Lower lobe of right lung (tissue), 2 donors: Measurements from ENCODE around the gene C9. TPM values are rescaled to one million over a fixed set of nuclear protein-coding genes. Genes with fewer than 3 reads are reported as not detected.

Source experiments
- ATAC-seq, 2 donors: fragments of 200-7000 bp; cut with Tn5 transposase; one replicate each; pipeline ENCODE4 v1.9.1; 2020 to 2022; ENCODE audit warnings: mild to moderate bottlenecking in 2 of 2, moderate library complexity in 2 of 2
- DNase-seq: peaks from one replicate; pipeline ENCODE4 v3.0.0-alpha.2; 2020
- H3K27ac ChIP-seq: fragments of 200-600 bp; one replicate; pipeline ENCODE4 v1.8.0; 2022
- H3K27me3 ChIP-seq: fragments of 200-600 bp; one replicate; pipeline ENCODE4 v1.8.0; 2022; ENCODE audit warnings: low read depth
- H3K36me3 ChIP-seq: fragments of 200-600 bp; one replicate; pipeline ENCODE4 v1.8.0; 2022; ENCODE audit warnings: mild to moderate bottlenecking
- H3K4me1 ChIP-seq: fragments of 200-600 bp; one replicate; pipeline ENCODE4 v1.8.0; 2022
- H3K4me3 ChIP-seq: fragments of 200-600 bp; one replicate; pipeline ENCODE4 v1.8.0; 2022; ENCODE audit warnings: mild to moderate bottlenecking
- H3K9me3 ChIP-seq: fragments of 200-600 bp; one replicate; pipeline ENCODE4 v1.8.0; 2022
- intact Hi-C: fragments of 100-400 bp; cut with DNase I; formaldehyde crosslinking; loops from one replicate; pipeline ENCODE4 v1.11.0; 2022
- total RNA-seq: library from RNA; stranded (reverse); fragmentation: NEBNext Ultra II Directional; extraction: Animal tissue kit (Norgen Biotek cat#: 25700); gene quantifications from one replicate; pipeline ENCODE4 v1.2.1, GENCODE V29; 2021
- TF ChIP-seq, protein P1 (sequence below): fragments of 200-600 bp; IDR thresholded peaks from one replicate; pipeline ENCODE4 v1.8.0; 2022; ENCODE audit warnings: antibody characterized with exemption, mild to moderate bottlenecking
- donor health status: DM: no; HTN: yes; CAD: no; lungs with severe emphysema.

Gene C9
- total RNA-seq, 1 donor from 2014 or later = 0.27 TPM

DNA sequence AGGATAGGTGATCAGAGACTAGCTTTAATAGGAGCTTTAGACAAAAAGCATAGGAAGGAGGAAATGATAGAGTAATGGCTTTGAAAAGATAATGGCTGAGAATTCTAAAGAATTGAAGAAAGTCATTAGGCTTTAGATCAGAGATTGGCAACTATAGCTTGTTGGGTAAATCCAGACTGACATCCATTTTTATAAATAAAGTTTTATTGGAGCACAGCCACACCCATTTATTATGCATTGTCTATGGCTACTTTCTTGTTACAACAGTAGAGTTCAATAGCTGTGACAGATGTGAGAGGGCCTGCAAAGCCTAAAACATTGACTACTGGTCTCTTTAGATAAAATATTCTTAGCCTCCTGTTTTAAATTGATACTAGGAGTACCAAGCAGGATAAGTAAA lies 104.2 kb downstream of the C9 start:
- no peaks in the 10 kb centered on the region for H3K27me3 ChIP-seq
- no peak for ATAC-seq
- no peaks in the 10 kb centered on the region for H3K4me1 ChIP-seq
- no peak overlapping the region for H3K4me3 ChIP-seq
- intact Hi-C loops = no loop called here
- H3K9me3 ChIP-seq = no peaks in the 10 kb centered on the region
- TF ChIP-seq, protein P1, sequence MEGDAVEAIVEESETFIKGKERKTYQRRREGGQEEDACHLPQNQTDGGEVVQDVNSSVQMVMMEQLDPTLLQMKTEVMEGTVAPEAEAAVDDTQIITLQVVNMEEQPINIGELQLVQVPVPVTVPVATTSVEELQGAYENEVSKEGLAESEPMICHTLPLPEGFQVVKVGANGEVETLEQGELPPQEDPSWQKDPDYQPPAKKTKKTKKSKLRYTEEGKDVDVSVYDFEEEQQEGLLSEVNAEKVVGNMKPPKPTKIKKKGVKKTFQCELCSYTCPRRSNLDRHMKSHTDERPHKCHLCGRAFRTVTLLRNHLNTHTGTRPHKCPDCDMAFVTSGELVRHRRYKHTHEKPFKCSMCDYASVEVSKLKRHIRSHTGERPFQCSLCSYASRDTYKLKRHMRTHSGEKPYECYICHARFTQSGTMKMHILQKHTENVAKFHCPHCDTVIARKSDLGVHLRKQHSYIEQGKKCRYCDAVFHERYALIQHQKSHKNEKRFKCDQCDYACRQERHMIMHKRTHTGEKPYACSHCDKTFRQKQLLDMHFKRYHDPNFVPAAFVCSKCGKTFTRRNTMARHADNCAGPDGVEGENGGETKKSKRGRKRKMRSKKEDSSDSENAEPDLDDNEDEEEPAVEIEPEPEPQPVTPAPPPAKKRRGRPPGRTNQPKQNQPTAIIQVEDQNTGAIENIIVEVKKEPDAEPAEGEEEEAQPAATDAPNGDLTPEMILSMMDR = no peak
- H3K27ac ChIP-seq = no peak overlapping the region
- no peak for DNase-seq
- H3K36me3 ChIP-seq = no peaks in the 10 kb centered on the region

DNA sequence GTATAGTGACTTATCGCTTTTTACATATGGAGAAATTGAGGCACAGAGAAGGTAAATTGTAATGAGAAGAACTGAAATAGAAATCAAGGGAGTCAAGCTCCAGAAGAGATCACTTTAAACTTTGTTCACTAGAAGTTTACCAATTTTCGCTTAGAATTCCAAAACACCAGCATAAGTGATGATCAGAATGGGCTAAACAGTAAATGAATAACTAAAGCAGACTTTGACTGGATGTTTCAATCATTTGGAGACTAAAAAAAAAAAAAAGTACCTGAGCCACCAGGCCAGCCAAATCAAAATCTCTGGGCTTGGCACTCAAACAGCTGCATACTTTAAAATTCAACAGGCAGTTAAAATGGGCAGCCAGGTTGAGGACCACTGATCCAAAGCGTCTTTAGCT lies 106.7 kb downstream of the C9 start:
- Histone ChIP-seq H3K36me3 (no peaks in the 10 kb centered on the region), H3K27ac (no peak overlapping the region), H3K4me3 (no peak overlapping the region), H3K9me3 (no peaks in the 10 kb centered on the region), H3K27me3 (no peaks in the 10 kb centered on the region), H3K4me1 (no peaks in the 10 kb centered on the region)
- DNase-seq (no peak), ATAC-seq (no peak)
- TF ChIP-seq, protein P1 = no peak
- intact Hi-C loops = no loop called here

DNA sequence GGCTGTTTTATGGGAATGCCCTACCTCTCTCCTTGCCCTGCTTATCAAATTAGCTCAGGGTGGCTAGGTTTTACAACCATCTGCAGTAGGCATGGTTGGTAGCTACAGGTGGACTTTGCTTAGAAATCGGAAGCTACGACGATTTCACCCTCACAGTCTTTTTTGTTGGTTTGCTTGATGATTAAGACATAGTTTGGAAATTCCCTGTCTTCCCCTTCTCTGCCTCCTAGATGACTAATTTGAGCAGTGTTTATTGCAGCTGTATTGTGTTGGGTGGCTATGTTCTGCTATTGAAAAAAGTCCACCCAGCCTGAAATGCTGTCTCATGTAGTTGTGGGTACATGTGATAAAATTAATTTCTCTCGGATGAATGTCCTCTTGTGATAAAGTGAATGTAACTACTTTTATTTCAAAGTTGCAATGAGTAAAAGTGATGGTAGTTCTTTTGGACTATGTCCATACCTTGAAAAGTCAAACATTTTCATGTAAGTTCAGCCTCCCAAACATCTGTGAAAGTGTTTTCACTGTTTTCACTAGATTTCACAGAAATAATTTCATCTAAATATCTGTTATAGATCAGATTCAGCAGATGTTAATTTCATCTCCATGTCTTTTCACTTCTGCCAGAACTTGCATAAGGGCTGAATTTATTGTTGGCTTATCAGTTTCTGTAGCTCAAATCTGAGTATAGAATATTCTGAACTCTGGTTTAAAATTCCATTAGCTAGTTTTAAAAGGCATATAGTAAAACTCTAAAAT lies 107.6 kb downstream of the C9 start:
- Histone ChIP-seq H3K4me3 (no peak overlapping the region), H3K9me3 (no peaks in the 10 kb centered on the region), H3K4me1 (no peaks in the 10 kb centered on the region), H3K27me3 (no peaks in the 10 kb centered on the region), H3K27ac (no peak overlapping the region), H3K36me3 (no peaks in the 10 kb centered on the region)
- DNase-seq (no peak), ATAC-seq (peak; percentile 57 to 74)
- TF ChIP-seq, protein P1 = no peak
- intact Hi-C loops = no loop called here

DNA sequence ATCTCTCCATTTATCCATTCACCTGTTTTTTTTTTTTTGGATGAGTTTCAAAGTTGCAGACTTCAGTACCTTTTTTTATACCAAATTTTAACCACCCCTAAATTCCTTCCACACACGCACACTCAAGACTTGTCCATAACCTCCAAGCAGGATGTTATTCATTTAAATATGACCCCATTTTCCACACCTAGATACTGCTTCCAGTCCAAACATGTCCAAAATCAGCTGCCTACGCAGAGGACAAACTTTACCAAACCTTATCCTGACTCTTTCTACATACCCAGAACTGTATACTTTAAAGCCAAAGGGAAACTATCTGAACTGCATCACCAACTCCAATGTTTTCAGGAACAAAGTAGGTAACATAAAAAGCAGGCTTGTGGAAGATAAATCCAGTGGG lies 108.9 kb downstream of the C9 start:
- no peak for DNase-seq
- Histone ChIP-seq H3K36me3 (no peaks in the 10 kb centered on the region), H3K27ac (no peak overlapping the region), H3K27me3 (no peaks in the 10 kb centered on the region), H3K4me1 (no peaks in the 10 kb centered on the region), H3K9me3 (no peaks in the 10 kb centered on the region), H3K4me3 (no peak overlapping the region)
- TF ChIP-seq, protein P1 = no peak
- intact Hi-C loops = no loop called here
- no peak for ATAC-seq

DNA sequence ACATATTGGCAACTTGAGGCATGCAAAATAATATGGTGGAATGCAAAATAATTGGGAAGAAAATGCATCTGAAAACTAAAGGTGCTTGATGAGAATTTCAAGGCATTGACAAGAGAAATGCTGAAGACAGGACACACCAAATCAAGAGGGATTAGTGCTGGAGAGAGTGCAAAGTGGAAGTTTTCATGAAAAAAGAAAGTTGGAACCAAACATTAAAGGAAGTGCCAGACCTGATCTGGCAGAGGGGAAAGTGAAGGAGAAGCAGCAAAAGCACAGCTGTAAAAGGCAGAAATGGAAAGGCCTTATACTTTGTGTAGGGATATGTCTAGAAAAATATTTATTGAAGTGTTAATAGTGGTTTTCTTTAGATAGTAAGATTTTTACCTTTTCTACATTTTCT lies 109.6 kb downstream of the C9 start:
- DNase-seq (no peak), ATAC-seq (no peak)
- Histone ChIP-seq H3K27ac (no peak overlapping the region), H3K36me3 (no peaks in the 10 kb centered on the region), H3K9me3 (no peaks in the 10 kb centered on the region), H3K27me3 (no peaks in the 10 kb centered on the region), H3K4me1 (no peaks in the 10 kb centered on the region), H3K4me3 (no peak overlapping the region)
- TF ChIP-seq, protein P1 = no peak
- intact Hi-C loops = no loop called here
